ENCODE results near the gene SZRD1.

Gene SZRD1

GRCh38 chr1:16445052-16445451 lies 78.0 kb downstream of the SZRD1 start:
- Histone ChIP-seq H3K4me3 (no peak overlapping the region), H3K4me1 (peaks cover 4 to 32% (median 18%) of the 10 kb centered on the region in 4 donors), H3K27ac (no peak overlapping the region), H3K9me3 (no peaks in the 10 kb centered on the region), H3K27me3 (no peaks in the 10 kb centered on the region), H3K36me3 (peaks cover 33 to 68% (median 49%) of the 10 kb centered on the region in 3 donors)
- TF ChIP-seq CTCF (IDR thresholded peaks at IDR 0.05) = no peak
- intact Hi-C loops (cut with DNase I; ENCODE audit: low total_unique reads) = no loop called here
- DNase-seq = no peak

GRCh38 chr1:16446116-16446515 lies 79.1 kb downstream of the SZRD1 start:
- no peak for DNase-seq
- H3K9me3 ChIP-seq = no peaks in the 10 kb centered on the region
- H3K36me3 ChIP-seq = peaks cover 34 to 78% (median 58%) of the 10 kb centered on the region in 3 donors
- no peak overlapping the region for H3K27ac ChIP-seq
- no peak for TF ChIP-seq CTCF (IDR thresholded peaks at IDR 0.05)
- no peak overlapping the region for H3K4me3 ChIP-seq
- intact Hi-C loops (cut with DNase I; ENCODE audit: low total_unique reads) = no loop called here
- H3K4me1 ChIP-seq = peaks cover 4 to 28% (median 15%) of the 10 kb centered on the region in 4 donors
- no peaks in the 10 kb centered on the region for H3K27me3 ChIP-seq

- Histone ChIP-seq H3K4me1 (peaks cover 0 to 12% (median 6%) of the 10 kb centered on the region in 4 donors), H3K36me3 (peaks cover 49 to 93% (median 73%) of the 10 kb centered on the region in 3 donors), H3K4me3 (no peak overlapping the region), H3K27ac (no peak overlapping the region), H3K9me3 (no peaks in the 10 kb centered on the region), H3K27me3 (no peaks in the 10 kb centered on the region)
- TF ChIP-seq CTCF (IDR thresholded peaks at IDR 0.05) = no peak
- intact Hi-C loops (cut with DNase I; ENCODE audit: low total_unique reads) = no loop called here
- DNase-seq = no peak
These were observed 80.6 kb downstream of the SZRD1 start for GRCh38 chr1:16447641-16448040.
